Measurements from ENCODE around the gene IMPG1. TPM values are rescaled to one million over a fixed set of nuclear protein-coding genes. Genes with fewer than 3 reads are reported as not detected.

IMPG1 gene
- total RNA-seq, 6 donors from 2014 or later = not detected

GRCh38 chr6:75991941-75992340 is 80.5 kb downstream of the IMPG1 start:
- ATAC-seq (ENCODE audit: low FRiP score in 2 of 2) (no peak), DNase-seq (no peak)
- Histone ChIP-seq H3K4me1 (no peaks in the 10 kb centered on the region), H3K4me3 (no peak overlapping the region), H3K27me3 (no peaks in the 10 kb centered on the region), H3K9me3 (no peaks in the 10 kb centered on the region), H3K36me3 (no peaks in the 10 kb centered on the region), H3K27ac (no peak overlapping the region)
- TF ChIP-seq POLR2AphosphoS5 (IDR thresholded peaks at IDR 0.05) (no peak), POLR2A (IDR thresholded peaks at IDR 0.05) (no peak), CTCF (IDR thresholded peaks at IDR 0.05) (no peak), EP300 (IDR thresholded peaks at IDR 0.05) (no peak)
- WGBS, 2 donors = 67 to 68% methylated on average over 2 of the region's 2 CpGs

- no peaks in the 10 kb centered on the region for H3K36me3 ChIP-seq
- no peak overlapping the region for H3K4me3 ChIP-seq
- H3K4me1 ChIP-seq = no peaks in the 10 kb centered on the region
- DNase-seq = no peak
- no peaks in the 10 kb centered on the region for H3K9me3 ChIP-seq
- H3K27ac ChIP-seq = no peak overlapping the region
- WGBS, 2 donors = 74 to 81% methylated on average over 3 of the region's 3 CpGs
- H3K27me3 ChIP-seq = no peaks in the 10 kb centered on the region
- ATAC-seq (ENCODE audit: low FRiP score in 2 of 2) = no peak
- no peak for TF ChIP-seq CTCF (IDR thresholded peaks at IDR 0.05)
- TF ChIP-seq EP300 (IDR thresholded peaks at IDR 0.05) = no peak
- TF ChIP-seq POLR2A (IDR thresholded peaks at IDR 0.05) = no peak
- TF ChIP-seq POLR2AphosphoS5 (IDR thresholded peaks at IDR 0.05) = no peak
These were observed 85.5 kb downstream of the IMPG1 start for GRCh38 chr6:75986935-75987334.

GRCh38 chr6:75975904-75976303 is 96.6 kb downstream of the IMPG1 start:
- no peaks in the 10 kb centered on the region for H3K36me3 ChIP-seq
- DNase-seq = no peak
- no peak overlapping the region for H3K4me3 ChIP-seq
- ATAC-seq (ENCODE audit: low FRiP score in 2 of 2) = no peak
- no peak overlapping the region for H3K27ac ChIP-seq
- H3K4me1 ChIP-seq = no peaks in the 10 kb centered on the region
- TF ChIP-seq CTCF (IDR thresholded peaks at IDR 0.05) (no peak), POLR2AphosphoS5 (IDR thresholded peaks at IDR 0.05) (no peak), EP300 (IDR thresholded peaks at IDR 0.05) (no peak)
- H3K27me3 ChIP-seq = no peaks in the 10 kb centered on the region
- WGBS, 2 donors = 91 to 92% methylated on average over 4 of the region's 4 CpGs
- H3K9me3 ChIP-seq = no peaks in the 10 kb centered on the region

- no peaks in the 10 kb centered on the region for H3K27me3 ChIP-seq
- DNase-seq (no peak), ATAC-seq (ENCODE audit: low FRiP score in 2 of 2) (no peak)
- H3K27ac ChIP-seq = no peak overlapping the region
- 71 to 72% methylated on average over 2 of the region's 2 CpGs for WGBS, 2 donors
- H3K4me3 ChIP-seq = no peak overlapping the region
- H3K9me3 ChIP-seq = no peaks in the 10 kb centered on the region
- no peak for TF ChIP-seq POLR2AphosphoS5 (IDR thresholded peaks at IDR 0.05)
- no peak for TF ChIP-seq POLR2A (IDR thresholded peaks at IDR 0.05)
- no peak for TF ChIP-seq EP300 (IDR thresholded peaks at IDR 0.05)
- TF ChIP-seq CTCF (IDR thresholded peaks at IDR 0.05) = no peak
- H3K36me3 ChIP-seq = no peaks in the 10 kb centered on the region
- H3K4me1 ChIP-seq = no peaks in the 10 kb centered on the region
These were observed 102.4 kb downstream of the IMPG1 start for GRCh38 chr6:75970093-75970492.

GRCh38 chr6:75968143-75968542 is 104.3 kb downstream of the IMPG1 start:
- H3K27ac ChIP-seq = no peak overlapping the region
- no peaks in the 10 kb centered on the region for H3K9me3 ChIP-seq
- ATAC-seq (ENCODE audit: low FRiP score in 2 of 2) = no peak
- no peak for DNase-seq
- H3K4me1 ChIP-seq = no peaks in the 10 kb centered on the region
- H3K27me3 ChIP-seq = no peaks in the 10 kb centered on the region
- H3K4me3 ChIP-seq = no peak overlapping the region
- no peaks in the 10 kb centered on the region for H3K36me3 ChIP-seq
- TF ChIP-seq POLR2A (IDR thresholded peaks at IDR 0.05) = no peak

Measured in upper lobe of left lung (tissue), 6 donors.